HG03039 (cell line): Measurements from ENCODE around the gene TBCK.

Experiments
- ATAC-seq: cut with Tn5 transposase; IDR thresholded peaks from one replicate; pipeline ENCODE4 v1.9.1; 2021; ENCODE audit warnings: mild to moderate bottlenecking, moderate library complexity; ENCODE audit not compliant: unreplicated experiment

The TBCK gene

DNA sequence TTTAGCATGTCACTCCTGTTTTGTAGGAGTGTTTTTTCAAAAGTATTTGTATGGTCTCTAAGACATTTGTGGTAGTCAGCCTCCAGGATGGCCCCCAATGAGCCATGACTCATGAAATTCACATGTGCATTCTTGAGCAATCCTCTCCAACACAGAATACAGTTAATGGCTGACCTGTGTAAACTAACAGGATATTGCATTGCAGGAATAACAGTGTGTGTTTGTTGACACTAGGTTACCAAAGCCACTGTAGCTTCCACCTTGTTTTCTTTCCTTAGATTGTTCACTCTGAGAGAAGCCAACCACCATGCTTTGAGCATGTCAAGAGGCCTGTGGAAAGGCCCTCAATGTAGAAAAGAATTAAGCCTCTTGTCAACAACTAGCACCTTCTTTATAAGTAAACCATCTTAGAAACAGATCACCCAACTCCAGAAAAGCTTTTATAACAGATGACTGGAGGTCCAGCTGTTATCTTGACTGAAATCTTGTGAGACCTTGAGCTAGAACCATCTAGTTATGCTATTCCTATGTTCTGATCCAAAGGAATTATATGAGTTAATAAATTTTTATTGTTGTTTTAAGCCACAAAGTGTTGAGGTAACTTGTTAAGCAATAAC, 28.5 kb downstream of the TBCK start:
- ATAC-seq, result no peak

DNA sequence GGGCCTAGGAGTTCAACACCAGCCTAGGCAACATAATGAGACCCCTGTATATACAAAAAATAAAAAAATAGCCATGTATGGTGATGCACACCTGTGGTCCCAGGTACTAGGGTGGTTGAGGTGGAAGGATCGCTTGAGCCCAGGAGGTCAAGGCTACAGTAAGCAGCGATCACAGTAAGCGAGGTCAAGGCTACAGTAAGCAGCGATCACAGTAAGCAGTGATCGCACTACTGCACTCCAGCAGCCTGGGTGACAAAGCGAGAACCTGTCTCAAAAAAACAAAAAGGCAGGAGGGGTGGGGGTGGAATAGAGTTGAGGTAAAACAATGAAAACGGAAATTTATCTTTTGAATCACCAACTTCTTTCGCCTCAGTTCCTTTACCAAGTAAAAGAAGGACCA, 29.4 kb downstream of the TBCK start:
- no peak for ATAC-seq

DNA sequence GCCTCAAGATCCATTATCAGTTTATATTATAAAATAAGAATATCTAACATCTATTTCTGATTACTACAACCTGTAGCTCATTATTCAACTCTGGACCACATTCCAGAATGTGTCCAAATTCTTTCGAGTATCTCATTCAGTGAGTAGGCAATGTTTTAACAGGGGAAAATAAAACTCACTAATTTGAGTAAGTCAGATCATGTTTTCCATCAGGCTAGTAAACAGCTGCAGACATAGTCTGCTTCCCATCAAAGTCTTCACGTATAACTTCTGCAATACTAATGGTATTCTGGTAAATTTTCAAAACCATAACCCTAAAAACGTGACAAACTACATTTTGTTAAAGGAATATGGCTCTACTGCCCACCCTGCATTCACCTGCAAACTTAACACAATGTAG, 31.8 kb downstream of the TBCK start:
- ATAC-seq, result no peak

DNA sequence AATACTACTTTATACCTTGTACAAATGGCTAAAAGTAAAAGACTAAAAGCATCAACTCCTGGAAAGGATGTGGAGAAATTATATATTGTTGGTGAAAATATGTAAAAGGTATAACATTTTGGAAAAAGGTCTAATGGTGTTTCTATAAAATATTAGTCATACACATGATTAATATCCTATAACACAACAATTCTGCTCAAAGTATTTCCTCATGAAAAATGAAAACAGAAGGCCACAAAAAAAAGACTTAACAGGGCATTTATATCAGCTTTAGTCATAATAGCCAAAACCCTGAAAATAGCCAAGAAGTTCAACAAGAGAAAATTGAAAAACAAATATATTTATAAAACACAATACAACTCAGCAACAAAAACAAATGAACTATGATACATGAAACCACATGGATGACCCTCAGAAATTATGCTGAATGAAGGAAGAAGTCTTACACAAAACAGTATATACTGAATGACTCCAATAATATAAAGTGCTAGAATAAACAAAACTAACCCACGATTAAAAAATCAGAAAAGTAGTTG, 38.8 kb downstream of the TBCK start:
- no peak for ATAC-seq

DNA sequence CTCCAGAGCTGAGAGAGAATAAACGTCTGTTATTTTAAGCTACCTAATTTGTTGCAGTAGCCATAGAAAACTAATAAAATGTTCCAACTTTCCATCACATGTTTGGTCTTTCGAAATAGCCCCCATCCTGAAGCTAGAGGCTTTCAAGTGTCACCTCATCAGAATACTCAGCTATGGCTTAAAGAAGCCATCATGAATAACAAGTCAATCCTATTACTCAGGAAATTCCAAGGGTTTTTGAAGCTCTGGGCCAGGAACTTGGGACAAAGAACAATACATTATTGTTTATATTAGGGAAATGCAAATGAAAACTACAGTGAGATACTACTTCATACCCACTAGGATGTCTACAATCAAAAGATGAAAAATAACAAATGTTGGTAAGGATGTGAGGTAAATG, 42.2 kb downstream of the TBCK start:
- no peak for ATAC-seq

DNA sequence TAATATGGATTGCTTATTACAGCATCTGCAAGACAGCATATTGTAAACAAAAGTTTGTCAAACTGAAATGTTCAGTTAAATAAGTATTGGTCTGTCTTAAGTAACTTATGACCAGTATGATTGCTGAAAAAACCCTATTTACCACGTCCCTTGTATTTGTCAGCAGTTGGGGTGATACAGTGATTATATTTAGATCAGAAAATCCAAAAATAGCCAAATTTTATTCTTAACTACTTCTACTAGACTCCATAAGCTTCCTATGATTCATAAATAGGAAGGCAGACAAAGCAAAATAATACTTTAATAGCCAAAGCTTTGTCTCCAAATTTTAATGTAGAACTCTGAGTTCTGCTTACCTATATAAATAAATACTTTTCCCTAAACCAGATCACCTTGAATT, 45.3 kb downstream of the TBCK start:
- no peak for ATAC-seq

DNA sequence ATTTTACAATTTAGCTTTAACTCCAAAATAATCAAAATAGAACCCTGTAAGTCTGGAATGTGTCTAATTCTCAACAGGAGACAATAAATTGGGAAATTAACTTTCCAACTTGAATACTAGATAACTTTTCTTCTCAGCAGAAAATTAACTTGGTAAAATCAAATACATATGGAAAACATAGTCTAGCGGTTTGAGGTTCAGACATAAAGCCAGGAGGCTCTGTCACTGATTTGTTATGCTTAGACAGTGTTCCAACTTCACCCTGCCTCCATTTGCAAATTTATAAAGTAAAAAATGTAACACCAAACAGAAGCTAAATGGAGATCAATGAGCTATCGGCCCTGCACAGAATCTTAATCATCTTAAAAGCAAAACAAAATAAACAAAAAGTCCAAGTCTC, 46.3 kb downstream of the TBCK start:
- no peak for ATAC-seq

DNA sequence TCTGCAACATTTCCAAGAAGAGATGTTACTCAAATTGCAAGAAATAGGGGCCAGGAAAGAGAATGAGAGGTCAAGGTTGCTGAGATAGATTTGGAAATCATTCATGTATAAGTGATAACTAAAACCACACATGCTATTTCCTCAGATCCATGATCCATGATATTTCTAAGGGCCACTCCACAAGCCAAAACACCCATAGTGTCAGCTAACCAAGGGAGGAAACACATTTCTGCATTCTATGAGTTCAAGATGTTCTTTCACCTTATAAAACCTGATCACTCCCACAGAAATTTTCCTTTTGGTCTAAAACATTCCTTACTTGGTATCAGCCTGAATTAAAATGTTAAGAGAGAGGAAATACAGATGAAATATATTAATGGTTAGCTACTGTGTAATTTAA, 47.2 kb downstream of the TBCK start:
- ATAC-seq, result no peak

DNA sequence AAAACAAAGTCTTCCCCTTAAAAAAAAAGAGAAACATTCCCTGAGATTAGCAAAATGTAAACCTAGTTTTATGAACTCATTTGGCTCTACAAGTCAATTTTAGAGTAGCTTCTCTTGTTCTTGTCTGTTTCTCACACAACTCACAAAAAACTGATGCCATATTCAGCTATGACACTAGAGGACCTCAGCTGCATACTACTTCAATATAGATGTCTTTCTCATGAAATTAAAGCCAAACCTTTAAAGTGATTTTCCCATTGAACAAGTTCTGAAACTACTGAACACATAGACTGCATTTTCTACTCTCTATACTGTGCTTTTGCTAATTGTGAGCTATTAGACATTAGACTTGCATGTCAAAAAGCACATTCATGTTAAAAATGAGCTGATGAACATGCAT, 49.8 kb downstream of the TBCK start:
- no peak for ATAC-seq

DNA sequence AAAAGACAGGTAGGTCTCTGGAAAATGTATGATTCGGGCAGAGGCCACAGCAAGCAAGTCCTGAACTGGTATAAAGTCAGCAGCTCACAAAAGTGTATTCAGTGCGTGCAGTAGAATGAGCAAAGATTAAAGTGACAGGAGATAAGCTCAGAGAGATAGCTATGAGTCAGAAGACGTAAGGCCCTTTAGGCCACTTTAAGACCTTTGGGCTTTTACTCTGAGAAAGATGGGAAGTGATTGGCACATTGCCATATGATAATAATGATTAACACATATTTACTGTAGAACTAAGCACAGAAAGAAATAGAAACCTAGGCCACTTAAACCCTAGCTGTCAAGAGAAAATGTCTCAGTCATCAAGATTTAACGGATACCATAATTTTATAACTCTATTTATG, 51.7 kb downstream of the TBCK start:
- no peak for ATAC-seq

DNA sequence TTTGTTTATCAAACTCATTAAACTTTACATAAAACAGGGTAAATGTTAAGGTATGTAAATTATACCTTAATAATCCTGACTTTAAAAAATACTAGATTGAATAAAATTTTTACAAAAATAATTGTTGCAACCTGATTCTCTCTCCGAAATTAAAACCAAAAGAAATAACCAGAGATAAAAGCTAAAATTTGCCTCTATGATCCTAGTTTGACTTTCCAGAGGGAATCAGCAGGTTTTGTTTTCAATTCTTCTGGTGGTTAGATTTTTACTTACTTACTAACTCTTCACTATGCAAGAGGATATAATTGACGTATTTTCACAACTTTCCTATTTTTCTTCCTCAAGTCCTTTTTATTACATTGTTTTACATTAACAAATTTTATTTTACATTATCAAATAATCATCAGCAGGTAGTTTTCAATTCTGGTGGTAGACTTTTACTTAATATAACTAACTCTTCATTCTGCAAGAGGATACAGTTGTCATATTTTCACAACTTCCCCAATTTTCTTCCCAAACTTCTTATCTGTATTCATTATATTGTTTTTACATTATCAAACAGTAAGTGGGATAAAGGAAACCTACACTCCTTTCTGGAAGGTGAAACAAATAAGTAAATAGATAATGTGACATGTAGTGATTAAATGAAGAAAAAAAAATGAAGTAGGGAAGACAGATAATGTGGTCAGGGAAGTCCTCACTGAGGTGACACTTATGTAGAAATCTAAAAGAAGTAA, 52.2 kb downstream of the TBCK start:
- ATAC-seq, result no peak

DNA sequence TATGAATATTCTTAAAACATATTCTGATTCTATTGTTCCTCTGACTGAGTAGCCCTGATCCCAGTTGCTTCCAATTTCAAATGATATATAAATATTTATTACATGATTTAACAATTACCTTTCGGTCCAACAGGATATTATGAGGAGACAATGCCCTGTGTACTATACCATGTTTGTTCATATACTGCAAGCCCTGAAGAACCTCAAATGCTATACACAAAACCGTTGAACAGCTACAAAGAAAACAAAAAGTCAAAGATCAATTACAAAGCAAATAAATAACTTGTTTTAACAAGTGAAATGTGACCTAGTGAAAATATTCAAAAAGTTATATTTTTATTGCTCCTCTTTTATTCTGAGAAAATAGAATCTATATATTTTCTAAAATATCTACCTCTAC, 54.0 kb downstream of the TBCK start:
- no peak for ATAC-seq

DNA sequence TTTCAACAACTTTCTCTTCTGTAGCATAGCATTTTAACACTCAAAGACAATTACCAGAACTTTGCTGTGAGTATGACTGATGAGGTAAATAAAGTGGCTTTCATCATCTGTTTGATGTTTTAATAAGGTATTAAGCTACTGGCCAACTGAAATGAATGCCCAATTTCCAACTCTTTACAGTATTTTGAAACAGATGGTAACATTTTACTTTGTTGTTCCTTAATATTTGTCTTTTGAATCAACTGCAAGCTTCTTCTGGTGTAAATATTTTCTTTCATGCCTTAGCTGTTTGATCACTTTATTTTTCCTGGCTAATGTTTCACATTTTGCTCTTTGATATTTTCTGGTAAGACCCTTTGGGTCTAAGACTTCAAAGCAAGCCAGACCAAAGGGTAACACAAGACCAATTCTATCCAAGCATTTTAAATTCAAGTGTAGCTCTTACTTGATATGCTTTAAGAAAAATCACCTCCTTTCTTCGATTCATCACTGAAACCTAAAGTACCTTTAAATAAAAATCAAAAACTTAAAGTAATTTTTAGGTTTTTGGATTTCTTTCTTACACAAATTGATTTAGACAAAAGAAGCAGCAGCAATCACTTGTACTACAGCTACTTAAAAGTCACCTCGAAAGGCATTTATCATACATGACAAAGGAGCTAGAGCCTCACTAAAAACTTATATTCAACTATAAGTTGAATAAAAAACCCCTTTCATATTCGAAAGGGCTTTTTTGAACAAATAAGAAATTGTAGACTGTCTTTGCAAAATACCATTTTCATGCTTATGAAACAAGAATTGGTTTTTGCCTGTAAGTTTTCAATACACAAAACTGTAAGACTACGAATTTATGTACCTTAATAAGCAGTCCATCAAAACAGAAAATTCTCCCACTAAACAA, 57.6 kb downstream of the TBCK start:
- no peak for ATAC-seq

DNA sequence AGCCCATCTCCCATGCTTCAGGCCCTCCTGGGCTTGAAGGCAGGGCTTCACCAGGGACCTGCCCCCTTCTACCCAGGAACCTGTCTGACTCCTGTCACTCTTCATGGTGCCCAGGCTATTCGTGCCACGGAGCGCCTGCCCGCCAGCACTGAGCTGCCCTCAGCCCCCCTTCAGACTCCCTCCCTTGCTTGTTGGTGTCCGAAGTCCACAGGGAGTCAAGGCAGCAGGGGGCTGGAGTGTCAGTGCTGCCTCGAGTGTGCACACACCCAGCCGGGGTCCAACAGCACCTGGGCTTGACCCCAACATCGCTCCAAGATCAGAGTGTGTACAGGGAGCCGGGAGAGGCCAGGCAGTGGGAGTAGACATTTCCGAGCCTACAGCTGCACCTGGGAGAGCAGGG, 59.8 kb downstream of the TBCK start:
- ATAC-seq, result no peak

DNA sequence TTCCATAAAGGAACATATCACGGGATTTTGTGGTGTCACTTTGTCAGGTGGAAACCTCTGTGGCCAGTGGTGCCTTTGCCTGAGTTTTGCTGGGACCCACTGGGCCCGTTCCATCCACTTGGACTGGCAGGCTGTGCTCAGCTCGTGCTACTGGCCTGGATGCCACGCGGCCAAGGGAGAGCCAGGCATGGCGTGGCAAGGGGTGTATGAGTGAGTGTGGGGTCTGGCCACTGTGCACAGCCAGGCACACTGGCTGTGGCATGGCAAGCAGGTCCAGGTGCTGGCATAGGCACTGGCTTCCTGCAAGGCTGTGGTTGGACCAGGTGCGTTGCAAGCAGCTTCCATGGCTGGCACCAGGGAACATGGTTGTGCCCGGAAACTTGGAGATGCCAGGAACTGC, 60.8 kb downstream of the TBCK start:
- ATAC-seq, result no peak

DNA sequence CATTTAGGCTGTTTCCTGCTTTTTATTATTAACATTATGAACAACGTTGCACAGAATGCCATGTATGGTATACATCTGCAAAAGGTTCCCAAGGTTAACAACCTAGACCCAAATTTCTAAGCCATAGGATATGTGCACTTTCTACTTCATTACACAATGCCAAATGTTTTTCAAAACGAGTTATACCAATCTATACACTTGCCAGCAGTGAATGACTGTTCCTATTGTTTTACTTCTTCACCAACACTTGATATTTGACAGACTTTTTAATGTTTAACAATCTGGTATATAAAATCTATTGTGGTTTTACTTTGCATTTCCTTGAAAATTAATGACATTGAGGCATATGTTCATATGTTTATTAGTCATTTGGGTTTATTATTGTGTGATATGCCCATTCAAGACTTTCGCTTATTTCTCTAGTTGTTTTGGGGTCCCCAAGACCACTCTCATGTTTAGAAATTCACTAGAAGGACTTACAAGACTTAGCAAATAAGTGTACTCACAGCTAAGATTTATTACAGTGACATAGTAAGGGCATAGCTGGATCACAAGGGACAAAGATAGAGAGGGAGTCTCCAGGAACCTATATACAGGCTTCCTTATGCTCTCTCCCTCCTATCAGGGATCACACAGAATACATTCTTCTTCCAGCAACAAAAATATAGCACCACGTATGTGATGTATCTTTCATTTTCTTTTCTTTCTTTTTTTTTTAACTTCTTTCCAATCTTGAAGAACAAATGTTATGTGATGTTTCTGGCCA, 62.5 kb downstream of the TBCK start:
- no peak for ATAC-seq

DNA sequence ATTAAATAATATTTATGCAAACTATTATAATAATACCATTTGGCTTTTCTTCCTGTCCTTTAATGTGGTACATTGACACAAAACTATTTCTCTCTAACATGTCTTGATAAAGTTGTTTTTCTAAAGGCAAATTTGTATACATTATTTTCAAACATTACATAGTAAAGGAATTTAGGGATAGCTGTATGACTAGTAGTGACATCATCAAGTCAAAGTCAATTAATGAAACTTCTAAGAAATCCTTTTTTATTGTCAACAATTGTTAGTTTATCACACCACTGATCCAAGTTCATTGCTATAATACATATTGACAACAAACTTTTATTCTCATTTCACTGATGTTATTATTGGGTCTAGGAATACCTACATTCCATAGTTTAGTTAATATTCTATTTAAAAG, 68.4 kb downstream of the TBCK start:
- no peak for ATAC-seq

DNA sequence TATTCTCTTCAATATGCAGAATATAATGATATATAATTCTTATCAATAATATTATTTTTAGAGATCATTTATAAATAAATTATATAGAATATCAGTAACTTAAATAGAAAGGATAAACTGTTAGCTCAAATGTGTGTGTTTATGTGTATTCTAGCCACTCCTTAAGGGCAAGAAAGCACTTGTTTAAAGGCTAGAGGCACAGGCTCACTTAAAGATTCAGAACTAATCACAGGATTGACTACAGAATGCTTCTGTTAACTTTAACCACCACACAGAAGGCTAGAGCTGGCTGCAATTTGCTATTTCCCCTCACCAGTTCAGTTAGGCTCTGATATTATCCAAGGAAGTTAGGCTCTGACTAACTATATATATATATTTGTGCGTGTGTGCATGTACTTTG, 69.6 kb downstream of the TBCK start:
- ATAC-seq, result no peak

DNA sequence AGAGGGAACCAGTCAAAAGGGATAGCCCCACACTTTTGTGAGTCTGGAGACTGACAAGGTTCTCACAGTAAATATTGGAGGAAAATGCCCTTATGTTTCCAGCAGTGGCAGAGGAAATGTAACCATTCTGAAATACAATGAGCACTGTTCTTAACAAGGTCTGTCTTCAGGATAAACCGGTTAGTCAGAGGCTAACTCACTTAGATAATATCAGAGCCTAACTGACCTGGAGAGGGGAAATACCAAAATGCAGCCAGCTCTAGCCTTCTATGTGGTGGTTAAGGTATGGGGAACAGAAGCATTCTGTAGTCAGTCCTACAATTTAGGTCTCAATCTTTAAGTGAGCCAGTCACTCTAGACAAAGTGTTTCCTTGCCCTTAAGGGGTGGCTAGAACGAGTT, 70.8 kb downstream of the TBCK start:
- no peak for ATAC-seq

DNA sequence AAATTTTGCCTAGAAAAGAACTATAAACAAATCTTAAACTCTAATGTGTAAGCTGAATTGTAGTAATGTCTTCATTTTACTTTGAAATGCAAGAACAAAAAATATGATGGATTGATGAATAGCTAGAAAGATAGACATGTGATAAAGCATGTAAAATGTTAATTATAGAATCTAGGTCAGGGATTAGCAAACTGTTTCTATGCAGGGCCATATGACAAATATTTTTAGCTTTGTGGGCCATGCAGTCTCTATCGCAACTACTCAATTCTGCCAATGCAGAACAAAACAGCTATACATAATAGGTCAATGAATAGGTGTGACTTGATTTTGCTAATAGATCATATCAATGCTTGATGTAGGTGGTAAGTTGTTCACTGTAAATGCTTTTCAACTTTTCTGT, 75.3 kb downstream of the TBCK start:
- ATAC-seq, result no peak

DNA sequence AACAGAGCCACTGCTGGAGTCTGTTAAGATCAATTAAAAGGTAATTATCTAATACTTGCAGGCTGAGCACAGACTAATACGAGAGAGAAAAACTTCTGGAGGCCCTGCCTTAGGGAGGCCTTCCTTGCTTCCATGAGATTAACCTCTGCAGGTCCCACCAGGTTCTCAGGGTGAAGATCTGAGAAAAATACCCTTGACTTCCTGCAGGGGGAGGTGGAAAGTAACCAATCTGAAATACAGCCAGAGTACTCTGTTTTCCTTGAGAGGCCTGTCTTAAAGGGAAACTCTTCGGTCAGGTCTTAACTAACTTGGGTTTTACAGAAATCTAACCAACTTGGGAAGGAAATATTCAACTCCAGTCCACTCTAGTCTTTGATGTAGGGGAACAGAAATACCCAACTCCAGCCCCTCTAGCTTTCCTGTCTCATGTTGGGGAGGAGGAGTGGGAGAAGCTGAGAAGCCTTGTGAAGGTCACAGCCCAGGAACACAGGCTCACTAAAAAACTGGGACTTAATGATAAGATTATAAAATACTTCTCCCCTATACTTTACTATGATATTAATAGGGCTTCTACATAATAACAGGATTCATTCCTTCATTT, 77.1 kb downstream of the TBCK start:
- ATAC-seq, result peak; percentile 81
